ENCODE results near the gene CFAP20.

The CFAP20 gene

GRCh38 chr16:58155839-58156238, 26.7 kb upstream of the CFAP20 start:
- Histone ChIP-seq H3K4me3 (ENCODE audit: low read depth, low read length) (no peak overlapping the region), H3K27me3 (ENCODE audit: insufficient read depth, low read length) (no peaks in the 10 kb centered on the region), H3K4me1 (ENCODE audit: control insufficient read depth in 1 of 2, insufficient read depth in 2 of 2, low read length in 2 of 2) (no peaks in the 10 kb centered on the region), H4K12ac (ENCODE audit: low read depth, low read length) (no peak overlapping the region), H3K79me1 (ENCODE audit: low read length) (no peaks in the 10 kb centered on the region), H2BK120ac (ENCODE audit: insufficient read depth, low read length, poor library complexity) (no peak overlapping the region), H3K9me3 (ENCODE audit: insufficient read depth, low read depth, low read length) (no peaks in the 10 kb centered on the region), H2AFZ (ENCODE audit: insufficient read depth, low read length, poor library complexity) (no peak overlapping the region), H3K4me2 (ENCODE audit: low read length) (no peak overlapping the region), H3K14ac (ENCODE audit: low read length) (no peak overlapping the region), H4K8ac (ENCODE audit: low read depth, low read length) (no peak overlapping the region), H3K79me2 (ENCODE audit: control insufficient read depth, insufficient read depth, low read length, poor library complexity) (no peaks in the 10 kb centered on the region), H3K9ac (ENCODE audit: low read length) (no peak overlapping the region), H3K36me3 (ENCODE audit: control insufficient read depth in 1 of 2, insufficient read depth in 2 of 2, low read length in 2 of 2) (peaks cover 5 to 7% of the 10 kb centered on the region in 2 experiments), H2BK5ac (ENCODE audit: low read depth, low read length, poor library complexity) (no peak overlapping the region), H4K91ac (ENCODE audit: low read depth, low read length) (no peak overlapping the region), H3K4ac (ENCODE audit: low read depth, low read length) (no peak overlapping the region), H3K23ac (ENCODE audit: low read length) (no peak overlapping the region), H2BK12ac (ENCODE audit: low read length) (no peak overlapping the region), H2AK5ac (ENCODE audit: low read length) (no peak overlapping the region), H3K18ac (ENCODE audit: low read length) (no peak overlapping the region), H3K27ac (ENCODE audit: low read depth, low read length) (no peak overlapping the region)
- DNase-seq = no peak
- WGBS (ENCODE audit: extremely low coverage, insufficient coverage, insufficient read length) = no CpG with 5 or more reads among the region's 2 CpGs

- no peak overlapping the region for H3K23ac ChIP-seq (ENCODE audit: low read length)
Observed at GRCh38 chr16:58154345-58154744, 25.2 kb upstream of the CFAP20 start.

GRCh38 chr16:58152246-58152868, 23.2 kb upstream of the CFAP20 start:
- Histone ChIP-seq H3K4ac (ENCODE audit: low read depth, low read length) (no peak overlapping the region), H3K4me2 (ENCODE audit: low read length) (no peak overlapping the region), H3K18ac (ENCODE audit: low read length) (no peak overlapping the region), H3K4me1 (ENCODE audit: control insufficient read depth in 1 of 2, insufficient read depth in 2 of 2, low read length in 2 of 2) (no peaks in the 10 kb centered on the region), H3K79me2 (ENCODE audit: control insufficient read depth, insufficient read depth, low read length, poor library complexity) (no peaks in the 10 kb centered on the region), H2AFZ (ENCODE audit: insufficient read depth, low read length, poor library complexity) (no peak overlapping the region), H3K9me3 (ENCODE audit: insufficient read depth, low read depth, low read length) (no peaks in the 10 kb centered on the region), H3K23ac (ENCODE audit: low read length) (no peak overlapping the region), H3K79me1 (ENCODE audit: low read length) (no peaks in the 10 kb centered on the region), H4K8ac (ENCODE audit: low read depth, low read length) (no peak overlapping the region), H3K9ac (ENCODE audit: low read length) (no peak overlapping the region), H4K91ac (ENCODE audit: low read depth, low read length) (no peak overlapping the region), H2BK12ac (ENCODE audit: low read length) (no peak overlapping the region), H3K27ac (ENCODE audit: low read depth, low read length) (no peak overlapping the region), H4K12ac (ENCODE audit: low read depth, low read length) (no peak overlapping the region), H3K36me3 (ENCODE audit: control insufficient read depth in 1 of 2, insufficient read depth in 2 of 2, low read length in 2 of 2) (no peaks in the 10 kb centered on the region), H2BK5ac (ENCODE audit: low read depth, low read length, poor library complexity) (no peak overlapping the region), H2AK5ac (ENCODE audit: low read length) (no peak overlapping the region), H3K27me3 (ENCODE audit: insufficient read depth, low read length) (no peaks in the 10 kb centered on the region), H3K14ac (ENCODE audit: low read length) (no peak overlapping the region), H2BK120ac (ENCODE audit: insufficient read depth, low read length, poor library complexity) (no peak overlapping the region), H3K4me3 (ENCODE audit: low read depth, low read length) (no peak overlapping the region)
- DNase-seq = no peak
- WGBS (ENCODE audit: extremely low coverage, insufficient coverage, insufficient read length) = no CpG with 5 or more reads among the region's 8 CpGs

More at GRCh38 chr16:58154345-58154744, 25.2 kb upstream of the CFAP20 start:
- H3K79me1 ChIP-seq (ENCODE audit: low read length) = no peaks in the 10 kb centered on the region
- no peak overlapping the region for H3K27ac ChIP-seq (ENCODE audit: low read depth, low read length)
- H3K4ac ChIP-seq (ENCODE audit: low read depth, low read length) = no peak overlapping the region
- H2AFZ ChIP-seq (ENCODE audit: insufficient read depth, low read length, poor library complexity) = no peak overlapping the region
- H2BK12ac ChIP-seq (ENCODE audit: low read length) = no peak overlapping the region
- H4K8ac ChIP-seq (ENCODE audit: low read depth, low read length) = no peak overlapping the region
- H2BK120ac ChIP-seq (ENCODE audit: insufficient read depth, low read length, poor library complexity) = no peak overlapping the region
- no peaks in the 10 kb centered on the region for H3K27me3 ChIP-seq (ENCODE audit: insufficient read depth, low read length)
- no CpG with 5 or more reads among the region's 2 CpGs for WGBS (ENCODE audit: extremely low coverage, insufficient coverage, insufficient read length)
- H3K18ac ChIP-seq (ENCODE audit: low read length) = no peak overlapping the region
- H4K91ac ChIP-seq (ENCODE audit: low read depth, low read length) = no peak overlapping the region
- no peak overlapping the region for H2BK5ac ChIP-seq (ENCODE audit: low read depth, low read length, poor library complexity)
- H3K4me1 ChIP-seq (ENCODE audit: control insufficient read depth in 1 of 2, insufficient read depth in 2 of 2, low read length in 2 of 2) = no peaks in the 10 kb centered on the region
- H4K12ac ChIP-seq (ENCODE audit: low read depth, low read length) = no peak overlapping the region
- DNase-seq = no peak
- H3K14ac ChIP-seq (ENCODE audit: low read length) = no peak overlapping the region
- H2AK5ac ChIP-seq (ENCODE audit: low read length) = no peak overlapping the region
- no peaks in the 10 kb centered on the region for H3K79me2 ChIP-seq (ENCODE audit: control insufficient read depth, insufficient read depth, low read length, poor library complexity)
- no peak overlapping the region for H3K4me2 ChIP-seq (ENCODE audit: low read length)
- peaks cover 2 to 5% of the 10 kb centered on the region in 2 experiments for H3K36me3 ChIP-seq (ENCODE audit: control insufficient read depth in 1 of 2, insufficient read depth in 2 of 2, low read length in 2 of 2)
- H3K9me3 ChIP-seq (ENCODE audit: insufficient read depth, low read depth, low read length) = no peaks in the 10 kb centered on the region
- H3K9ac ChIP-seq (ENCODE audit: low read length) = no peak overlapping the region
- no peak overlapping the region for H3K4me3 ChIP-seq (ENCODE audit: low read depth, low read length)

GRCh38 chr16:58148526-58148925, 19.3 kb upstream of the CFAP20 start:
- DNase-seq = no peak
- Histone ChIP-seq H4K91ac (ENCODE audit: low read depth, low read length) (no peak overlapping the region), H2AK5ac (ENCODE audit: low read length) (no peak overlapping the region), H2BK5ac (ENCODE audit: low read depth, low read length, poor library complexity) (no peak overlapping the region), H4K12ac (ENCODE audit: low read depth, low read length) (no peak overlapping the region), H3K36me3 (ENCODE audit: control insufficient read depth in 1 of 2, insufficient read depth in 2 of 2, low read length in 2 of 2) (no peaks in the 10 kb centered on the region), H3K18ac (ENCODE audit: low read length) (no peak overlapping the region), H3K4me2 (ENCODE audit: low read length) (no peak overlapping the region), H3K14ac (ENCODE audit: low read length) (no peak overlapping the region), H3K79me2 (ENCODE audit: control insufficient read depth, insufficient read depth, low read length, poor library complexity) (no peaks in the 10 kb centered on the region), H3K23ac (ENCODE audit: low read length) (no peak overlapping the region), H3K79me1 (ENCODE audit: low read length) (no peaks in the 10 kb centered on the region), H3K9me3 (ENCODE audit: insufficient read depth, low read depth, low read length) (no peaks in the 10 kb centered on the region), H3K4me1 (ENCODE audit: control insufficient read depth in 1 of 2, insufficient read depth in 2 of 2, low read length in 2 of 2) (no peaks in the 10 kb centered on the region), H2BK12ac (ENCODE audit: low read length) (no peak overlapping the region), H3K9ac (ENCODE audit: low read length) (no peak overlapping the region), H3K27me3 (ENCODE audit: insufficient read depth, low read length) (no peaks in the 10 kb centered on the region), H2AFZ (ENCODE audit: insufficient read depth, low read length, poor library complexity) (no peak overlapping the region), H3K4ac (ENCODE audit: low read depth, low read length) (no peak overlapping the region), H4K8ac (ENCODE audit: low read depth, low read length) (no peak overlapping the region), H3K4me3 (ENCODE audit: low read depth, low read length) (no peak overlapping the region), H3K27ac (ENCODE audit: low read depth, low read length) (no peak overlapping the region), H2BK120ac (ENCODE audit: insufficient read depth, low read length, poor library complexity) (no peak overlapping the region)
- no CpG with 5 or more reads among the region's 1 CpG for WGBS (ENCODE audit: extremely low coverage, insufficient coverage, insufficient read length)
